Large intestine (tissue), 12 donors: Measurements from ENCODE around the gene ZNF75A. TPM values are rescaled to one million over a fixed set of nuclear protein-coding genes. Genes with fewer than 3 reads are reported as not detected.
A peak's percentile ranks its signal among the peaks of the same experiment; 100 is the strongest.

Experiments
- DNase-seq, 2 donors: peaks; one replicate each; pipeline versions ENCODE4 v3.0.0 to v3.0.0-alpha.2; 2013
- H3K27ac ChIP-seq: one replicate; pipeline ENCODE4 v1.5.1; 2013; ENCODE audit warnings: low read length
- H3K27me3 ChIP-seq: 2 replicates; pipeline ENCODE4 v1.6.1; 2013; ENCODE audit warnings: low read length; ENCODE audit not compliant: control insufficient read depth, insufficient read depth
- H3K36me3 ChIP-seq: 2 replicates; pipeline ENCODE4 v1.6.1; 2013; ENCODE audit warnings: low read length; ENCODE audit not compliant: control insufficient read depth, insufficient read depth
- H3K4me1 ChIP-seq: one replicate; pipeline ENCODE4 v1.6.1; 2013; ENCODE audit warnings: low read length; ENCODE audit not compliant: control insufficient read depth, insufficient read depth
- H3K4me3 ChIP-seq: one replicate; pipeline ENCODE4 v1.5.1; 2013; ENCODE audit warnings: low read length
- H3K9me3 ChIP-seq: one replicate; pipeline ENCODE4 v1.6.1; 2013; ENCODE audit warnings: mild to moderate bottlenecking, low read depth, low read length, moderate library complexity; ENCODE audit not compliant: control insufficient read depth
- WGBS: methylation state at CpG from one replicate; pipeline ENCODE4 v1.1.5; 2013; ENCODE audit warnings: low lambda C conversion rate; ENCODE audit not compliant: insufficient coverage; 5-methylcytosine and 5-hydroxymethylcytosine counted together
- long read RNA-seq, 11 donors: transcript quantifications; one replicate each; lab custom pipeline, GENCODE V29; 2026
- polyA plus RNA-seq: library from polyadenylated mRNA; unstranded; fragments of 120-200 nt; gene quantifications from one replicate; pipeline ENCODE4 v1.2.1, GENCODE V29; 2013

Gene ZNF75A
- 40.6 TPM for polyA plus RNA-seq
- long read RNA-seq, donor 1, partial matches to known transcripts: 0 of 4 reads
- long read RNA-seq, donor 1, other reads (novel, unspliced or antisense): 0 of 4 reads
- long read RNA-seq, donor 2, transcript ZNF75A-206 (1 exons, 3,989 nt): major isoform, 11 of 13 reads
- long read RNA-seq, donor 2, partial matches to known transcripts: 0 of 13 reads
- long read RNA-seq, donor 2, other reads (novel, unspliced or antisense): 0 of 13 reads
- long read RNA-seq, donor 3: 0 reads
- long read RNA-seq, donor 4, partial matches to known transcripts: 0 of 1 reads
- long read RNA-seq, donor 4, other reads (novel, unspliced or antisense): 0 of 1 reads
- long read RNA-seq, donor 5, partial matches to known transcripts: 0 of 6 reads
- long read RNA-seq, donor 5, other reads (novel, unspliced or antisense): 0 of 6 reads
- long read RNA-seq, donor 6, transcript ZNF75A-206 (1 exons, 3,989 nt): major isoform, 6 of 9 reads
- long read RNA-seq, donor 6, partial matches to known transcripts: 0 of 9 reads
- long read RNA-seq, donor 6, other reads (novel, unspliced or antisense): 0 of 9 reads
- long read RNA-seq, donor 7, transcript ZNF75A-206 (1 exons, 3,989 nt): major isoform, 5 of 8 reads
- long read RNA-seq, donor 7, partial matches to known transcripts: 0 of 8 reads
- long read RNA-seq, donor 7, other reads (novel, unspliced or antisense): 0 of 8 reads
- long read RNA-seq, donor 8, partial matches to known transcripts: 0 of 10 reads
- long read RNA-seq, donor 8, other reads (novel, unspliced or antisense): 0 of 10 reads
- long read RNA-seq, donor 9, transcript ZNF75A-206 (1 exons, 3,989 nt): major isoform, 7 of 10 reads
- long read RNA-seq, donor 9, partial matches to known transcripts: 0 of 10 reads
- long read RNA-seq, donor 9, other reads (novel, unspliced or antisense): 0 of 10 reads
- long read RNA-seq, donor 10, transcript ZNF75A-206 (1 exons, 3,989 nt): major isoform, 5 of 10 reads
- long read RNA-seq, donor 10, partial matches to known transcripts: 0 of 10 reads
- long read RNA-seq, donor 10, other reads (novel, unspliced or antisense): 0 of 10 reads
- long read RNA-seq, donor 11, transcript ZNF75A-206 (1 exons, 3,989 nt): major isoform, 6 of 7 reads
- long read RNA-seq, donor 11, partial matches to known transcripts: 0 of 7 reads
- long read RNA-seq, donor 11, other reads (novel, unspliced or antisense): 0 of 7 reads

DNA sequence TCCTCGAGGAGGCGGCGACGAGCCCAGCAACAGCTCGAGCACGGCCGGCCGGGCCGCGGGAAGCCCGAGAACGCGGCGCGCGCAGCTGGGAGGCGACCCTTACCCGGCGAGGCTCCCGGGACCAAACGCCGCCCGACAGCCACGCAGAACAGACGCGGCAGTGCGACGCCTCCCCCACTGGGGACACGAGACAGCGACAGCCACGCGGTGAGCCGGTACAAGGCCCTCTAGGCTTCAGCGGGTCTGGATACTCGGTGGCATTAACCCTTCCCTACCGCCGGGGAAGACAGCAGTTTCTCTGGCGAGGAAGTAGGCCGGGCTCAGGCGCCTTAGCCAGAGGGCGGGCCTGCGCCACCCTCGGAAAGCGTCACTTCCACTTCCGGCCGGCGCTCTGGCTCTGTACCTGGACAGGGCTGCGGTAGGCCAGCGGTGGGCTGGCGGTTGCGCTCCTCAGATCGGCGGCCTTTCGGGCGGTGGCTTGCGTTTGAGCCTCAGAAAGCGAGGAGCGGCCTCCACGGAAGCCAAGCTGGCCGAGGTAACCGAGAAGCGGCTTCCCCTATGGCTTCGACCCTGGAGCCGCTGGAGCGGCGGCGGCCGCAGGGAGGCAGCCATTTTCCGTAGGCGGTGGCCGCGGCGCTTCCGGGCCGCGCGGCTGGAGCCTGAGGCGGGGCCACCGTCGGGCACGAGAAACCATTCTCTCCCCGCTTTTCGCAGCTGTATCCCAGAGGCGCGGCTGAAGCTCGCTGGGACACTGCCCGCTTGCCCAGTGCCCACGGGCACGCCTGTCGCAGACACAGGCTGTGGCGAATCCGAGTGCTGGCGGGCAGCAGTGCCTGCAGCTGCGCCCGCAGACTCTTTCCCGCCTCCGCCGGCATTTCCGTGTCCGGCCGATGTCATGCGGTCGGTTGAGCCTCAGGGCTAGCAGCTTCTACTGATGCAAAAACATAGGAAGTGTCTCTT is at the start of gene ZNF75A, which contains the start of gene TIGD7:
Gene ZNF75A (plus strand): TSS at position 389 of the 960 bp plus-strand sequence. CDS start 2,932 bp downstream, outside the sequence.
Gene TIGD7 (minus strand): TSS at position 322 of the 960 bp plus-strand sequence. CDS start 4,816 bp downstream, outside the sequence.
- Histone ChIP-seq H3K9me3 (peaks cover 60% of the 10 kb centered on the region), H3K36me3 (peaks cover 28% of the 10 kb centered on the region), H3K4me3 (peak within 1 kb of the TSS; percentile 77), H3K27ac (peak within 1 kb of the TSS; percentile 92), H3K4me1 (peaks cover 4% of the 10 kb centered on the region), H3K27me3 (no peaks in the 10 kb centered on the region)
- peak; percentile 91 to 98 for DNase-seq
- WGBS: no CpG with 5 or more reads among the region's 103 CpGs

DNA sequence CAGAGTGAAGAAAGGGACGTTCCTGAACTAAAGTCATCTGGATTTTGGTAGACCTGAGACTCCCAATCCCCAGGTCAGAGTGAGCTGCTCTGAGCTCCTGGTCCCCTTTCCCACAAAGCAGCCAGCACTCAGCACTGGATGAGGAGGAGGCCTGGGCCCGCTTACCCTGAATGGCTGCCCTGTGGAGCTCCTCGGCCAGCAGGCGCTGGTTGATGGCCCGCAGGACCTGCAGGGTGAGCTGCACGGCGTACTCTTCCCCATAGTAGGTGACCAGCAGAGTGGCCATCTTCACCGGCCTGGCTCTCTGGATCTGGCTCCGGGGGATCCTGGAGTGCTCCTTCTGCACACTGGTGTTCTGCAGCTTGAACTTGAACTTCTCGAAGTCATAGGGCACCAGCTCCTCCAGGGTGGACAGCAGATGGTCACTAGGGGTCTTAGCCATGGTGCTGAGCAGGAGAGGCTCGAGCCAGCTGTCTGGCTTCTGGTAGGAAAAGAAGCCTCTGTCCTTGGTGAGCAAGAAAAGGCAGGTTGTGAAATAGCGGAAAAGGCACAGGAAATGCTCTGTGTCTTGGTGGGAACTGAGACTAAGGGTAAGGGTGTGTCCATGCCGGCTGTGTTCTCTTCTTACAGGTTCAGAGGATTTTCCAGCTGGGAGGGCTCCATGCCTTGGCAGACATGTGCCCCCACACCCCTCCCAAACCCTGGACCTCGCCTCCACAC is 49.0 kb upstream of the ZNF75A start, which contains the start of gene MEFV:
Gene MEFV (minus strand): TSS at position 488 of the 720 bp plus-strand sequence. CDS start 46 bp downstream, at position 442.
- DNase-seq: no peak
- H3K9me3 ChIP-seq: no peaks in the 10 kb centered on the region
- H3K36me3 ChIP-seq: no peaks in the 10 kb centered on the region
- peaks cover 16% of the 10 kb centered on the region for H3K27me3 ChIP-seq
- H3K27ac ChIP-seq: no peak within 1 kb of the TSS
- no peak within 1 kb of the TSS for H3K4me3 ChIP-seq
- no peaks in the 10 kb centered on the region for H3K4me1 ChIP-seq
- WGBS: no CpG with 5 or more reads among the region's 14 CpGs

DNA sequence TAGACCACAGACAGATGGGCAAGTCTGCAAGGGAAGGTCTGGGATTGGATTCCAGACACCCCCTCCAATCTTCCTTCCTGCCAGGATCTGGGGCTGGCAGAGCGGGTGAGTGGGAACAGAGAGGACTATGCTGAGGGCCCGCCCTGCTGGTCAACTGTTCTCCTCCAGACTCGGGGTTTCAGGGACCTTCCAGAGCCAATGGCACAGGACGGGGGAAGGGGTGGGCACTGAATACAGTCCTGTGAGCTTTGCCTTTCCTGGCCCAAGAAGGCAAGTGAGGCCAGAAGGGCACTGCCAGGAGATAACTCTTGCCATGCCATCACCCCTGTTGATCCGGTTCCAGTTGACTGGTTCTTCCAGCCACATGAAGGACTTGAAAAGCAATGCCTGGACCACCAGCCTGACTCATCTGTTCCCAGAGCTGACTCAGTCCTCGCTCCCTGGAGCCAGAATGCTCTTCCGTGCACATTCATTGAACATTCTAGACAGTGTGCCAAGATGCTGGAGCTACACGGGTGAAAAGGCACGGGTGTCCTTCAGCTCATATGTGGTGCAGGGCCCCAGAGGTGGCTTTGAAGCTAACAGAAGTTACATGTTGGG is 48.3 kb upstream of the ZNF75A start:
- Histone ChIP-seq H3K27ac (no peak overlapping the region), H3K9me3 (no peaks in the 10 kb centered on the region), H3K36me3 (no peaks in the 10 kb centered on the region), H3K27me3 (peaks cover 16% of the 10 kb centered on the region), H3K4me1 (no peaks in the 10 kb centered on the region), H3K4me3 (no peak overlapping the region)
- no CpG with 5 or more reads among the region's 9 CpGs for WGBS
- no peak for DNase-seq

DNA sequence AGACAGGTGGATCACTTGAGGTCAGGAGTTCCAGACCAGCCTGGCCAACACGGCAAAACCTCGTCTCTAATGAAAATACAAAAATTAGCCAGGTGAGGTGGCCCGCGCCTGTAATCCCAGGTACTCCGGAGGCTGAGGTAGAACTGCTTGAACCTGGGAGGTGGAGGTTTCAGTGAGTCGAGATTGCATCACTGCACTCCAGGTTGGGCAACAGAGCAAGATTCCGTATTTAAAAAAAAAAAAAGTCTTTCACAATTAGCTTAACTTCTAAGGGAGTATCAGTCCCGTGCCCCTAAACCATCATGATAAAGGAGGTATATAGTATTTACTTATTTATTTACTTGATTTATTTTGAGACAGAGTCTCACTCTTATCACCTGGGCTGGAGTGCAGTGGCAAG is 45.5 kb upstream of the ZNF75A start:
- Histone ChIP-seq H3K4me1 (peaks cover 3% of the 10 kb centered on the region), H3K36me3 (no peaks in the 10 kb centered on the region), H3K27me3 (peaks cover 12% of the 10 kb centered on the region), H3K9me3 (peaks cover 6% of the 10 kb centered on the region), H3K27ac (no peak overlapping the region), H3K4me3 (no peak overlapping the region)
- WGBS: no CpG with 5 or more reads among the region's 8 CpGs
- no peak for DNase-seq

DNA sequence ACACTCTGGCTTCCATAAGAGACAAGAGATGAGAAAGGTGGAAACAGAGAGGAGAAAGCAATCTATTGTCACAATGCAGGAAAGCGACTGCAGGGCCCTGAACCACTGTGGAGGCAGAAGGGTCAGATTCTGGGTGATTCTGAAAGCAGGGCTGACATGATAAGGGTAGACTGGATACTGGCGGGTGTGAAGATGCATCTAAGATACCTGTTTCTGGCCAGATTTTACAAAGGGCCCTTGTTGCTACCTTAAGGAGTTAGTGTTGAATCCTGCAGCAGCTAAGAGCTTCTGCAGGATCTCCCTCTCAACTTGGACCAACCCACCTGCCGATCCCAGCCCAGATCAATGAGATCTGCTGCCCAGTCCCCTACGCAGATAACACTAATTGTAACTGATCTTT is 42.8 kb upstream of the ZNF75A start:
- no peak for DNase-seq
- H3K4me3 ChIP-seq: no peak overlapping the region
- peaks cover 7% of the 10 kb centered on the region for H3K27me3 ChIP-seq
- H3K27ac ChIP-seq: no peak overlapping the region
- WGBS: no CpG with 5 or more reads among the region's 4 CpGs
- H3K9me3 ChIP-seq: peaks cover 12% of the 10 kb centered on the region
- no peaks in the 10 kb centered on the region for H3K36me3 ChIP-seq
- H3K4me1 ChIP-seq: peaks cover 6% of the 10 kb centered on the region

DNA sequence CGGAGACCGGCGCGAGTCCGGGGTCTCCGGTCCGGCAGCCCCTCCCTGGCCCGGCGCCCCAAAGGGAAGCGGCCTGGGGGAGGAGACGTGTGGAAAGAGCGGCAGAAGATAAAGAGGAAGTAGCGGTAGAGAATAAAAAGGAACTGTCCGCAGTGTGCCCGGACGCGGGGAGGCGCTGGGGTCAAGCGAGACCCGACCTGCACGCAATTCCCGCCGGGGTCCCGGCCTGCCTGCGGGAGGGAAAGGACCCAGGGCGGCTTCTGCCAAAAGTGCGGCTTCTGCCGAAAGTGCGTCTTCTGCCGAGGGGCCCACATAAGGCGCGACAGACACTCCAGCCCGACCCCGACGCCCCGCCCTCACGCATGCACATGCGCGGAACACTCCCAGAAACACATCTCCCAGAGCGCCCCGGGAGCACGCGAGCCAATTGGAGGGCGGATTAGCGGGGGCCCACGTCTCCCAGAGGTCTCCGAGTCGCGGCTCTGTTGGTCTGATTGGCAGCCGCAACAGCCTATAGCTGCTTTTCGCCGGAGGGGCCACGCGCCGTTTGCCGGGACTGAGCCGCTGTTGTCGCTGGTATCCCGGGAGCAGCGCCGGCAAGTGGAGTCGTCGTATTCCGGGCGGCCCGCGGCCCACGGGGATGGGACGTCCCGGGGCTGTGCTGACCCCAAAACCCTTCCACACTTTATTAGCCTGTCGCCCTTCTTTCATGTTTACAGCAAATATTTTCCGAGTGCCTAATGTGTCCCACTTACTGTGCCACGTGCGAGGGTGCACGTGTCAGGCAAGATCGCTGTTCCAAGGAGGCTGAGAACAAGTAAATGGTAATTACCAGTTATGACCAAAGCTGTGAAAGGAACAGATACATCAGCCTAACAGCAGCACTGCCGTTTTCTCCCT is 40.9 kb upstream of the ZNF75A start:
- Histone ChIP-seq H3K27ac (peak overlapping the region; percentile 81), H3K4me3 (peak overlapping the region; percentile 48), H3K4me1 (peaks cover 6% of the 10 kb centered on the region), H3K9me3 (peaks cover 12% of the 10 kb centered on the region), H3K36me3 (no peaks in the 10 kb centered on the region), H3K27me3 (no peaks in the 10 kb centered on the region)
- DNase-seq: peak; percentile 96 to 99
- WGBS: 67% methylated on average over 1 of the region's 77 CpGs

DNA sequence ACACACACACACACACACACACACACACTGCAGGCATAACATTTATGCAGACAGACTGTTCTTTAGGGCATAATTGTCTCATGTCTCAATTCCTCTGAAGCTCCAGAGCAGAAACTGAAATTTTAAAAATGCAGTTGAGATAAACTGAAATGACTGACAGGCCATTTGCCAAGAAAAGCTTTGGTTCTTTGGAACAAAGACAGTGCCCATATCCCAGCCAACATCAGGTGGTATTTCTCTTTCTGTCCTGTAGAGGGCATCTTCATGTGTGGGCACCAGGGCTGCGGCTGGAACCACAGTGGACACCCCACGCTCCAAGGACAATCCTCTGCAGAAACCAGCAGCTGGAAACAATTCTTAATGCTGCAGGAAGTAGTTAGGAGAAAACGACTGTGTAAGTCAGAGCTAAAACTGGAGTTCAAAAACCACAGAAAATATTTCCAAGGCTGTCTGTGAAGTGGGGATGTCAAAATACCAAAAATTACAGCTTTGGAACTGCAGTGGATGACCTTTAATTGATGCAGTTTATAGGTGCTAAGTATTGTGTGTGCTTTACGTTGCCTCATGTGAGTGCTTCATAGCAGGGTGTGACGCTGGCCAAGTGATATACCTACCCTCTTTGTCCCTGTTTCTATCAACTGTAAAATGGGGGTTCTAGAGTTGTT is 38.3 kb upstream of the ZNF75A start:
- no peak overlapping the region for H3K27ac ChIP-seq
- no peaks in the 10 kb centered on the region for H3K27me3 ChIP-seq
- peaks cover 12% of the 10 kb centered on the region for H3K9me3 ChIP-seq
- H3K4me1 ChIP-seq: peaks cover 6% of the 10 kb centered on the region
- H3K36me3 ChIP-seq: no peaks in the 10 kb centered on the region
- 83% methylated on average over 1 of the region's 5 CpGs for WGBS
- peak in 1 of 2 donors; percentile 21 for DNase-seq
- no peak overlapping the region for H3K4me3 ChIP-seq

DNA sequence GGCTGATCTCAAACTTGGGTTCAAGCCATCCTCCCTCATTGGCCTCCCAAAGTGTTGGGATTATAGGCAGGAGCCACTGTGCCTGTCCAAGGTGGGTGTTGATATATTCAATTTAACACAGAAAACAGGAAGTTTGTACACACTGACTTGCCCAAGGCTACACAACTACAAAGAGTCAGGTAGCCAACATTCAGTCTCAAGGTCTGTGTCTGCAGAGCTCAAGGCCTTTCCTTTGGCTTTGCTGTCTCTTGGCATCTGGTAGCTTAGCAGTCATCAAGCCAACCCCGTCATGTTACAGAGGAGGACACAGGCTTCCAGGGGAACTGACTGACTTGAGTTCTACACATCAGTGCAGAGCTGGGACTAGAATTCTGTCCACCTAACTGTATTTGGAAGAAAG is 37.0 kb upstream of the ZNF75A start:
- no peaks in the 10 kb centered on the region for H3K27me3 ChIP-seq
- no CpG with 5 or more reads among the region's 1 CpG for WGBS
- H3K4me1 ChIP-seq: peaks cover 6% of the 10 kb centered on the region
- H3K27ac ChIP-seq: no peak overlapping the region
- DNase-seq: no peak
- no peaks in the 10 kb centered on the region for H3K36me3 ChIP-seq
- peaks cover 12% of the 10 kb centered on the region for H3K9me3 ChIP-seq
- H3K4me3 ChIP-seq: no peak overlapping the region
